ENCODE results near the gene JHY. TPM values are rescaled to one million over a fixed set of nuclear protein-coding genes. Genes with fewer than 3 reads are reported as not detected.

Gene JHY
- total RNA-seq, 1 experiment from 2014 or later: 0.79 TPM

GRCh38 chr11:122984186-122985011 lies 101.8 kb downstream of the JHY start:
- peaks cover 97% of the 10 kb centered on the region for H3K27me3 Mint-ChIP-seq (ENCODE audit: low read depth)
- no peak overlapping the region for H2BK5ac ChIP-seq (ENCODE audit: insufficient read length, low read length)
- peak overlapping the region; percentile 83 to 93 for H3K4me3 Mint-ChIP-seq
- no peak overlapping the region for H3K27ac Mint-ChIP-seq
- H3K9me3 ChIP-seq (ENCODE audit: control insufficient read depth, low read depth, low read length): no peaks in the 10 kb centered on the region
- peaks cover 45% of the 10 kb centered on the region for H3K27me3 ChIP-seq (ENCODE audit: insufficient read depth, low read length)
- no peak overlapping the region for H3K27ac ChIP-seq (ENCODE audit: insufficient read length, low read depth, low read length)
- no peak overlapping the region for H4K5ac ChIP-seq (ENCODE audit: insufficient read length, low read depth, low read length)
- no peak overlapping the region for H4K8ac ChIP-seq (replicated peaks; ENCODE audit: insufficient read length, low read depth, low read length)
- peaks cover 0 to 1% (median 0%) of the 10 kb centered on the region in 3 experiments; a peak in 2 of 7 replicates for H3K36me3 Mint-ChIP-seq (ENCODE audit: insufficient read depth in 1 of 3, low read depth in 3 of 3)
- H3K4me1 ChIP-seq (ENCODE audit: insufficient read depth, low read length): no peaks in the 10 kb centered on the region; the same call in 1 of the 2 replicates
- H3K4ac ChIP-seq (ENCODE audit: low read depth, low read length): no peak overlapping the region
- peaks cover under 1 to 6% of the 10 kb centered on the region in 2 experiments; a peak in 3 of 5 replicates for H3K9me3 Mint-ChIP-seq
- WGBS (ENCODE audit: extremely low coverage, insufficient read length, low lambda C conversion rate): no CpG with 5 or more reads among the region's 59 CpGs
- H2BK12ac ChIP-seq (ENCODE audit: insufficient read length, low read depth, low read length): no peak overlapping the region
- H3K79me2 ChIP-seq (ENCODE audit: insufficient read depth, low read length): no peaks in the 10 kb centered on the region
- peak overlapping the region; percentile 9 for H3K9ac ChIP-seq (ENCODE audit: extremely low read depth, insufficient read length, low read length)
- H4K91ac ChIP-seq (ENCODE audit: insufficient read length, low read depth, low read length): no peak overlapping the region
- no peaks in the 10 kb centered on the region for H4K20me1 ChIP-seq (ENCODE audit: control insufficient read depth, insufficient read depth, insufficient read length)
- H2BK120ac ChIP-seq (ENCODE audit: low read depth, low read length, poor library complexity, severe bottlenecking): no peak overlapping the region
- no peak overlapping the region for H2AK5ac ChIP-seq (ENCODE audit: insufficient read length, low read length)
- no peak overlapping the region for H3K18ac ChIP-seq (ENCODE audit: insufficient read length, low read depth, low read length)
- H3K4me1 Mint-ChIP-seq: peaks cover 29 to 32% of the 10 kb centered on the region in 2 experiments
- H2AFZ ChIP-seq (ENCODE audit: low read length): no peak overlapping the region
- peaks cover 9% of the 10 kb centered on the region for H3K23me2 ChIP-seq (ENCODE audit: insufficient read length, low read depth, low read length, poor library complexity, severe bottlenecking)
- no peak overlapping the region for H3K56ac ChIP-seq (ENCODE audit: insufficient read length, low read depth, low read length)
- H3K4me2 ChIP-seq (ENCODE audit: insufficient read depth, insufficient read length, low read length): peak overlapping the region; percentile 88
- H2BK20ac ChIP-seq (ENCODE audit: low read depth, low read length, poor library complexity, severe bottlenecking): no peak overlapping the region
- H3K23ac ChIP-seq (ENCODE audit: insufficient read length, low read depth, low read length): no peak overlapping the region
- DNase-seq: peak; percentile 71
- H3T11ph ChIP-seq (ENCODE audit: low read length): no peak overlapping the region
- TF ChIP-seq CTCF (conservative IDR thresholded peaks at IDR 0.05): no peak
- no peak overlapping the region for H2BK15ac ChIP-seq (ENCODE audit: low read depth, low read length)
- H3K79me1 ChIP-seq (ENCODE audit: insufficient read depth, low read depth, low read length, poor library complexity, severe bottlenecking): no peaks in the 10 kb centered on the region
- H3K14ac ChIP-seq (ENCODE audit: insufficient read depth, low read length): peak overlapping the region; percentile 64; the same call in 1 of the 2 replicates
